ENCODE data around the gene AZI2.

Gene AZI2

GRCh38 chr3:28349469-28350000 lies 911 bp upstream of the AZI2 start:
- no peak; the same call in 2 of the 3 replicates for ATAC-seq (ENCODE audit: low read depth)

GRCh38 chr3:28348265-28348628 lies 377 bp downstream of the AZI2 start:
- ATAC-seq (ENCODE audit: low read depth) (peak; percentile 81), DNase-seq (ENCODE audit: low spot score) (no peak)
- Histone ChIP-seq H3K27ac (ENCODE audit: poor library complexity, severe bottlenecking) (peak overlapping the region; percentile 92), H3K27me3 (ENCODE audit: insufficient read depth, poor library complexity, severe bottlenecking) (no peaks in the 10 kb centered on the region), H3K36me3 (ENCODE audit: low read depth) (peaks cover 17% of the 10 kb centered on the region), H3K4me3 (ENCODE audit: severe bottlenecking) (peak overlapping the region; percentile 55), H3K9me3 (ENCODE audit: severe bottlenecking) (no peaks in the 10 kb centered on the region), H3K4me1 (ENCODE audit: insufficient read depth, poor library complexity, severe bottlenecking) (peaks cover 43% of the 10 kb centered on the region)
- TF ChIP-seq CTCF (IDR thresholded peaks at IDR 0.05; ENCODE audit: poor library complexity, severe bottlenecking): no peak

More at GRCh38 chr3:28349469-28350000, 911 bp upstream of the AZI2 start:
- Histone ChIP-seq H3K4me1 (ENCODE audit: insufficient read depth, poor library complexity, severe bottlenecking) (peaks cover 30% of the 10 kb centered on the region), H3K27me3 (ENCODE audit: insufficient read depth, poor library complexity, severe bottlenecking) (no peaks in the 10 kb centered on the region), H3K9me3 (ENCODE audit: severe bottlenecking) (no peaks in the 10 kb centered on the region), H3K36me3 (ENCODE audit: low read depth) (peaks cover 20% of the 10 kb centered on the region), H3K4me3 (ENCODE audit: severe bottlenecking) (peak overlapping the region; percentile 55), H3K27ac (ENCODE audit: poor library complexity, severe bottlenecking) (peak overlapping the region; percentile 92)
- DNase-seq (ENCODE audit: low spot score): no peak
- TF ChIP-seq CTCF (IDR thresholded peaks at IDR 0.05; ENCODE audit: poor library complexity, severe bottlenecking): no peak

- Histone ChIP-seq H3K4me1 (ENCODE audit: insufficient read depth, poor library complexity, severe bottlenecking) (peaks cover 49% of the 10 kb centered on the region), H3K9me3 (ENCODE audit: severe bottlenecking) (no peaks in the 10 kb centered on the region), H3K36me3 (ENCODE audit: low read depth) (peaks cover 16% of the 10 kb centered on the region; the same call in 1 of the 2 replicates), H3K27me3 (ENCODE audit: insufficient read depth, poor library complexity, severe bottlenecking) (no peaks in the 10 kb centered on the region), H3K4me3 (ENCODE audit: severe bottlenecking) (peak overlapping the region; percentile 55), H3K27ac (ENCODE audit: poor library complexity, severe bottlenecking) (peak overlapping the region; percentile 92)
- DNase-seq (ENCODE audit: low spot score) (no peak), ATAC-seq (ENCODE audit: low read depth) (peak; percentile 20; the same call in 2 of the 3 replicates)
- no peak for TF ChIP-seq CTCF (IDR thresholded peaks at IDR 0.05; ENCODE audit: poor library complexity, severe bottlenecking)
Measured at GRCh38 chr3:28347374-28348264, 1.0 kb downstream of the AZI2 start.

- Histone ChIP-seq H3K9me3 (ENCODE audit: severe bottlenecking) (no peaks in the 10 kb centered on the region), H3K27ac (ENCODE audit: poor library complexity, severe bottlenecking) (peak overlapping the region; percentile 92), H3K36me3 (ENCODE audit: low read depth) (peaks cover 24% of the 10 kb centered on the region), H3K4me1 (ENCODE audit: insufficient read depth, poor library complexity, severe bottlenecking) (peaks cover 57% of the 10 kb centered on the region), H3K4me3 (ENCODE audit: severe bottlenecking) (no peak overlapping the region), H3K27me3 (ENCODE audit: insufficient read depth, poor library complexity, severe bottlenecking) (no peaks in the 10 kb centered on the region)
- DNase-seq (ENCODE audit: low spot score) (no peak), ATAC-seq (ENCODE audit: low read depth) (no peak)
- no peak for TF ChIP-seq CTCF (IDR thresholded peaks at IDR 0.05; ENCODE audit: poor library complexity, severe bottlenecking)
Measured at GRCh38 chr3:28345690-28346089, 2.9 kb downstream of the AZI2 start.
